Left ventricle myocardium inferior (tissue), 1 donor: ENCODE results near the gene C1QL3. TPM values are rescaled to one million over a fixed set of nuclear protein-coding genes. Genes with fewer than 3 reads are reported as not detected.

Experiments used
- DNase-seq: peaks from one replicate; pipeline ENCODE4 v3.0.0-alpha.2; 2020
- H3K27ac ChIP-seq: fragments of 200-600 bp; replicated peaks from 2 replicates; pipeline ENCODE4 v1.8.0; 2021
- H3K27me3 ChIP-seq: fragments of 200-600 bp; 2 replicates; pipeline ENCODE4 v1.8.0; 2021; ENCODE audit warnings: low read depth
- H3K36me3 ChIP-seq: fragments of 200-600 bp; 2 replicates; pipeline ENCODE4 v1.8.0; 2021
- H3K4me1 ChIP-seq: fragments of 200-600 bp; 2 replicates; pipeline ENCODE4 v1.8.0; 2021
- H3K4me3 ChIP-seq: fragments of 200-600 bp; 2 replicates; pipeline ENCODE4 v1.8.0; 2021; ENCODE audit warnings: mild to moderate bottlenecking, moderate library complexity
- H3K9me3 ChIP-seq: fragments of 200-600 bp; replicated peaks from 2 replicates; pipeline ENCODE4 v1.8.0; 2021
- intact Hi-C: fragments of 100-400 bp; cut with micrococcal nuclease; formaldehyde crosslinking; loops from one replicate; pipeline ENCODE4 v1.11.0; 2022
- long read RNA-seq: library from polyadenylated mRNA; unstranded; transcript quantifications from one replicate; pipeline ENCODE4 v2.0.0, GENCODE V29; 2021
- total RNA-seq: library from RNA; stranded (reverse); fragmentation: NEBNext Ultra II Directional; extraction: Animal tissue kit (Norgen Biotek cat#: 25700); gene quantifications from one replicate; pipeline ENCODE4 v1.2.1, GENCODE V29; 2021
- TF ChIP-seq, protein P1 (sequence below): fragments of 200-600 bp; IDR thresholded peaks from 2 replicates; pipeline ENCODE4 v1.8.0; 2021; ENCODE audit warnings: antibody characterized with exemption, mild to moderate bottlenecking, borderline replicate concordance
- donor health status: DM: no; HTN: yes; CAD: no; lungs with severe emphysema.

Gene C1QL3
- not detected for total RNA-seq
- long read RNA-seq: 0 reads

DNA sequence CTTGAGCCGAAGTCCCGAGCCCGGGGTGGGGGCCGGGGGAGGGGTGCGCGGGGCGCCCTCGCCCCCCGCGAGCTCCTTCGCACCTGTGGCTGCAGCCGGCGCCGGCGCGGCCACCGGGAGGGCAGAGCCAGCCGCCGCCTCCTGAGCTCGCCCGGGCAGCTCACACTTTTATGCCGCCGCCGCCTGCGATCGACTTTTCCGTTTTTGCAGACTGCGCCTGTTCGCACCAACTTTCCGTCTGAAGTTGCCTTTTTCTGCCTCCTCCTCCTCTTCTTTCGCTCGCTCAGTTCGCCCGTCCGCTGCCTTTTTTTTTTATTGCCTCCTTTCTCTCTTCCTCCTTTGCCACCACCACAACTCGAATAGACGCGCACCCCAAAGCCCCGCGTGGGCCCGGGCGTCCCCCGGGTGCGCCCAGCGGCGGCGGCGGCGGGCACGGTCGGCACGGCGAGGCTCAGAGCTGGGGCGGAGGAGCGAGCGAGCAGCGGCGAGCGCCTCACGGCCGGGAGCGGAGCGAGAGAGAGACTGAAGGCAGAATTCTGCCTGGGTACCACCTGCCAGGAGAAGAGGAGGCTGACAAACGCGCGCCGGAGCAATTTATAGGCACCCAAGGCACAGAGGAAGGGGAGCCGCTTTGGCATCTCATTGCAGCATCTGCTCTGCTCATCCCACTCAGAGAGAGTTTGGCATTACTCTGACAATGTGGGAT, at the start of gene C1QL3:
Gene C1QL3, minus strand, starts transcription at position 569 of the 706 bp plus-strand sequence. CDS start 814 bp downstream, outside the sequence.
- Histone ChIP-seq H3K27ac (no peak within 1 kb of the TSS), H3K27me3 (peaks cover 52% of the 10 kb centered on the region), H3K4me3 (peak within 1 kb of the TSS; percentile 70), H3K36me3 (no peaks in the 10 kb centered on the region), H3K9me3 (no peaks in the 10 kb centered on the region), H3K4me1 (peaks cover 26% of the 10 kb centered on the region)
- TF ChIP-seq, protein P1, sequence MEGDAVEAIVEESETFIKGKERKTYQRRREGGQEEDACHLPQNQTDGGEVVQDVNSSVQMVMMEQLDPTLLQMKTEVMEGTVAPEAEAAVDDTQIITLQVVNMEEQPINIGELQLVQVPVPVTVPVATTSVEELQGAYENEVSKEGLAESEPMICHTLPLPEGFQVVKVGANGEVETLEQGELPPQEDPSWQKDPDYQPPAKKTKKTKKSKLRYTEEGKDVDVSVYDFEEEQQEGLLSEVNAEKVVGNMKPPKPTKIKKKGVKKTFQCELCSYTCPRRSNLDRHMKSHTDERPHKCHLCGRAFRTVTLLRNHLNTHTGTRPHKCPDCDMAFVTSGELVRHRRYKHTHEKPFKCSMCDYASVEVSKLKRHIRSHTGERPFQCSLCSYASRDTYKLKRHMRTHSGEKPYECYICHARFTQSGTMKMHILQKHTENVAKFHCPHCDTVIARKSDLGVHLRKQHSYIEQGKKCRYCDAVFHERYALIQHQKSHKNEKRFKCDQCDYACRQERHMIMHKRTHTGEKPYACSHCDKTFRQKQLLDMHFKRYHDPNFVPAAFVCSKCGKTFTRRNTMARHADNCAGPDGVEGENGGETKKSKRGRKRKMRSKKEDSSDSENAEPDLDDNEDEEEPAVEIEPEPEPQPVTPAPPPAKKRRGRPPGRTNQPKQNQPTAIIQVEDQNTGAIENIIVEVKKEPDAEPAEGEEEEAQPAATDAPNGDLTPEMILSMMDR: no peak
- intact Hi-C loops: no loop called here
- DNase-seq: no peak

DNA sequence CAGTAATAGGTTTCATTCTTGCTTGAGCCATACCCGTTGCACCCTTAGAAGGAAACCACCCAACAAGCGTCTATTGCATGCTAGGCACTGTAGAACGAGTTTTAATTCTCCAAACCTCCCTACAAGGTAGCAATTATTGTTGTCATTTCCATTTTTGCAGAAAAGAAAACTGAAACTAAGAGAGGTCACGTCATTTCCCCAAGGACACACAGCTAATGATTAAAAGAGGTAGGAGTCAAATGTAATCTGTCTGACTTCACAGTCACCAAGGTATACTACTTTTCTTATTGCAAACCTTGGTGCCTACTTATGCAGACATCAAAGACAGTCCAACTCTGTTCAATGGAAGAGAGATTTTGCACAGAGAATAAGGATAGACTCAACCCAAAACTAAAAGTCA, 49.1 kb upstream of the C1QL3 start:
- no peaks in the 10 kb centered on the region for H3K27me3 ChIP-seq
- no peak overlapping the region for H3K27ac ChIP-seq
- H3K36me3 ChIP-seq: no peaks in the 10 kb centered on the region
- peaks cover 3% of the 10 kb centered on the region for H3K4me1 ChIP-seq
- TF ChIP-seq, protein P1: no peak
- peaks cover 4% of the 10 kb centered on the region for H3K9me3 ChIP-seq
- DNase-seq: no peak
- no peak overlapping the region for H3K4me3 ChIP-seq
- intact Hi-C loops: no loop called here

DNA sequence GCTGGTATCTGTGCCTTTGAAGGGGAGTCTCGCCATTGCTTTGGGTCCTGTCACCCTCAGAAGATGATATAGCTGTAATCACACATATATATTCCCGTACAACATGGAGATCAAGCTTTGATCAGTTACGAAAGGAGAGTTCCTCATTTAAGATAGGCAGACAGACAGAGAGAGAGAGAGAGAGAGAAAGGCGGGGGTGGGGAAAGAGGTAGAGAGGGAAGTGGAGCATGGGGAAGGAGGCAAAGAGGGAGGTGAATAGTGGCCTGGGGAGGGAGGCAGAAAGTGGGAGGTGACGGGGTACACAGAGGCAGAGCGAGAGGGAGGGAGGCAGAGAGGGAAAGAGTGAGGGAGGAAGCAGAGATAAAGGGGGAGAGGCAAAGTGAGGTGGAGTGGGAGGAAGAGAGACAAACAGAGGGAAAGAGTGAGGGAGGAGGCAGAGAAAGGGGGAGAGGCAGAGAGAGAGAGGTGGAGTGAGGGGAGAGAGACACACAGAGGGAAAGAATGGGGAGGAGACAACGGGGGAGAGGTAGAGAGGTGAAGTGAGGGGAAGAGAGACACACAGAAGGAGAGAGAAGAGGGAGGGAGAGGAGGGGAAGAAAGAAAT, 44.6 kb upstream of the C1QL3 start:
- H3K4me3 ChIP-seq: no peak overlapping the region
- intact Hi-C loops: no loop called here
- H3K27me3 ChIP-seq: no peaks in the 10 kb centered on the region
- H3K9me3 ChIP-seq: no peaks in the 10 kb centered on the region
- no peak overlapping the region for H3K27ac ChIP-seq
- no peaks in the 10 kb centered on the region for H3K36me3 ChIP-seq
- H3K4me1 ChIP-seq: peaks cover 6% of the 10 kb centered on the region
- TF ChIP-seq, protein P1: no peak
- DNase-seq: no peak

DNA sequence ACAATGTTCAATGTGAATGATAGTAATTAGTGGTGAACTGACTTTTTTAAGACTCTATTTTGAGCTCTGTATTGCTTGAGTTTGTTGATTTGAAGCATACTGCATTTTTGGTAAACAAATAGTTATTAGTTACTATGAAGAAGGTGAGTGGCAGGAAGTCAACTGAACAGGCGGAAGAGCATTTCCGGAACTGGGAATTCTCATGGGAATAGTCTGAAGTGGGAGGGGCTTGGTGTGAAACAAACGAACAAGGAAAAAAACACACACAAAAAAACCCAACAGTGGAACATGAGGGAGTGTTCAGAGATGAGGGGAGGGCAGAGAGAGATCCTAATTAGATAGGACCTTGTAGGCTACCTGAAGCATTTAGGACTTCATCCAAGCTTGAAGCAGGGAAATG, 43.9 kb upstream of the C1QL3 start:
- Histone ChIP-seq H3K4me3 (no peak overlapping the region), H3K36me3 (no peaks in the 10 kb centered on the region), H3K9me3 (no peaks in the 10 kb centered on the region), H3K4me1 (peaks cover 6% of the 10 kb centered on the region), H3K27ac (no peak overlapping the region), H3K27me3 (no peaks in the 10 kb centered on the region)
- TF ChIP-seq, protein P1: no peak
- no peak for DNase-seq
- intact Hi-C loops: no loop called here

DNA sequence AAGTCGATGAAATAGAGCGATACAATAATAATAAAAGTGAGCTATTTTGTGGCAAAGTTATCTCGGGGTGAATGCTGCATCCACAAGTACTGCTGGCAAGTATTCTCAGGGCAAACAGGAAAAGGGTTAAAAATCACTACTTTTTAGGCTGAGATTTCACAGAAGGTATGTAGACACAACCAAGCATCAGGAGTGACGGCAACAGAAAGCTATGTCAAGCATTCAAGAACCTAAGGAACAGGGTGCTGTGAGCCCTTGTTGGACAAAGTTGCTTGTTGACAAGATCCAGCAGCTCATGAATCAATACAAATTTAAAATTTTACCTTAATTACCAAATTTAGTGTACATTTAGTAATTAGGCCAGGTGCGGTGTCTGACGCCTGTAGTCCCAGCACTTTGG, 41.2 kb upstream of the C1QL3 start:
- peaks cover 7% of the 10 kb centered on the region for H3K27me3 ChIP-seq
- TF ChIP-seq, protein P1: no peak
- H3K36me3 ChIP-seq: no peaks in the 10 kb centered on the region
- no peak overlapping the region for H3K27ac ChIP-seq
- peaks cover 6% of the 10 kb centered on the region for H3K4me1 ChIP-seq
- no peak overlapping the region for H3K4me3 ChIP-seq
- no peak for DNase-seq
- intact Hi-C loops: no loop called here
- peaks cover 13% of the 10 kb centered on the region for H3K9me3 ChIP-seq
